Activated CD4-positive, alpha-beta T cell treated with anti-CD3 and anti-CD28 coated beads for 24 hours (primary cell): ENCODE data around the gene MCCC1.
"Not testable (repeated sequence)": the region's sequence is repeated elsewhere in the genome, so short reads cannot be mapped to it uniquely, and the experiment has no call there.

ENCODE experiments used
- DNase-seq, 2 donors: peaks; one replicate each; pipeline ENCODE4 v3.0.0-alpha.2; 2020; ENCODE audit warnings: low read depth in 2 of 2

The MCCC1 gene

GRCh38 chr3:183103950-183104349 is 4.7 kb upstream of the MCCC1 start:
- DNase-seq = not testable (repeated sequence)

DNA sequence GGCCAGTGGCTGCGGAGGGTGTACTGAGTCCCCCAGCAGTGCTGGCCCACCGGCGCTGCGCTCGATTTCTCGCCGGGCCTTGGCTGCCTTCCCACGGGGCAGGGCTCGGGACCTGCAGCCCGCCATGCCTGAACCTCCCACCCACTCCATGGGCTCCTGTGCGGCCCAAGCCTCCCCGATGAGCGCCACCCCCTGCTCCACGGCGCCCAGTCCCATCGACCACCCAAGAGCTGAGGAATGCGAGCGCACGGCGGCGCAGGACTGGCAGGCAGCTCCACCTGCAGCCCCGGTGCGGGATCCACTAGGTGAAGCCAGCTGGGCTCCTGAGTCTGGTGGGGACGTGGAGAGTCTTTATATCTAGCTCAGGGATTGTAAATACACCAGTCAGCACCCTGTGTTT is 1.7 kb upstream of the MCCC1 start:
- DNase-seq = not testable (repeated sequence)

DNA sequence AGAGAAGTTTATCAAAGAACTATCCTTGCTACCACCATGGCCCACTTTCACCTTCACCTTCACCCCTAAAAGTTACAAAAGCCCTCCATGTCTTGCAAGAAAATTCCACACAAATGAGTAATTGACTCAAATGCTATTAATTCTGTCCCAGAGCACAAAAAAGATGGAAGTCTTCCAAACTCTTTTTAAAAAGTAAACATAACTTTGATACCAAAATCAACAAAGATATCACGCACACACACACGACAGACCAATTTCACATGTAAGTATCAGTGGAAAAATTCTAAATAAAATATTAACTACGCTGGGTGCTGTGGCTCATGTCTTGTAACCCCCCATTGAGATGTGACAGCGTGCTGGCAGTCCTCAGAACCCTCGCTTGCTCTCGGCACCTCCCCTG is 1.1 kb upstream of the MCCC1 start:
- no peak for DNase-seq

DNA sequence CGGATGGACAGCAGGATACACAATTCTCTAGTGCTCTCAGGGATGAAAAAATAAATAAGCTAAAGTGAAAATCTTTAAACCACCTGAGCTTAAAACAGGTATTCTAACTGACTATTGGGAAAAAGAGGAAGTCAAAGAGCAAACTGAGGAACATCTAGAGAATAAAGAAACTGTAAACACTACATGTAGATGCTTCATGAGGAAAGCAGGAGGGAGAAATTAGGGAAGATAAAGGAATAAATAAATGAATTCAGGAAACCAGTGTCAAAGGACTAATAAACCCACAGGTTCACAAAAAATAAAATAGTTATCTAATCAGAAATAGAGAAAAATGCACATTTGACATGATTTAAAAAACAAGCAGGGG is 525 bp upstream of the MCCC1 start:
- DNase-seq = no peak

DNA sequence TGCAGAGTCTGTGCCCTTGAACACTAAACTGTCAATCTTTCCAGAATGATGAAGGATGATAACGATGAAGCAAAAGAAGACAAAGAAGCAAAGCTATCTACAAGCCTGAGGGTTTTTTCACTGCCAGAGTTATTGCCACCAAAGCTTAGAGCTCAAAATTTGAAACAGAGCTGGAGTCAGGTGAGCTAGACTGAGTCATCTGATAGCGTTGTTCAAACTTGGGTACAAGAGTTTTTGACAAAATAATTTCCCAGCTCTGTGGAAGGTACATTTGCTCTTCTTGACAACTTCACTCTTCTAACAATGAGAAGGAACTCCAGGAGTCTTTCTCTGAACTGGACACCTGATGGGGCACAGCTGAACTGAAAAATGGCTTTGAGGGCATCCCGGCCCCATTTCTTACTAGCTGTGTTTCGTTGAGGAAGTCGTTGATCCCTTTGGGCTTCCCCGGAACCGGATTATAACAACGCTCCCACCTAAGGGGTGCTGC is 715 bp downstream of the MCCC1 start:
- DNase-seq = no peak

DNA sequence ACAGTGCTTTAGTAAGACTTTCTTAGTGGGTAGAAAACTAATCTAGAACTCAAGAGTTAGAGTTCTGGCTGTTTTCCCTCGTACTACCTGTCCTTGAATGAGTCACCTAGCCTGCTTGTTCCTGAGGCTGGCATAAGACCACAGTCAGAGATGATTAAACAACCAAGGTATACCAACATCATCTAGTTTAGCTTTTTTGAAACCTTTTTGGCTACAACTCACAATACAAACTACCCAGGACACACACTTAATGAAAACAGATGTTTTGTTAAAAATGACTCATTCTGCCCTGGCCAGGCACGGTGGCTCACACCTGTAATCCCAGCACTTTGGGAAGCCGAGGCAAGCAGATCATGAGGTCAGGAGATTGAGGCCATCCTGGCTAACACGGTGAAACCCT is 4.6 kb downstream of the MCCC1 start:
- DNase-seq = no peak

DNA sequence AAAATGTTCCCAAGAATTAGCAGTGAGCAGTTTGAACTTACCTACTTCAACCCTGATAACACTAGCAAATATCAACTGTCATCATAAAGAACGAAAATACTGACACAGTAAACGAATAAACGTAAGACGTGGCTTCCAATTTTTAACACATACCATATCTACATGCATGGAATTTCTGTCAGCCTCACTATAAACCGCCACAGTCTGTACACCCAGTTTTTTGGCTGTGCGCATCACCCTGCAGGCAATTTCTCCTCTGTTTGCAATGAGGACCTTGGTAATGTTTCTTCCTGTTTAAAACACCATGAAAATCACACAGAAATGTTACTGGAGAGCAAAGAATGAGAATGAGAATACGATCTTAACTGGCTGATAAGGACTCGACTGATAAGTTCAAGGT is 7.0 kb downstream of the MCCC1 start:
- no peak for DNase-seq

- DNase-seq = no peak
Measured at GRCh38 chr3:183087184-183087583, 12.1 kb downstream of the MCCC1 start.

GRCh38 chr3:183085634-183086390 is 13.5 kb downstream of the MCCC1 start:
- DNase-seq = no peak

GRCh38 chr3:183082355-183082915 is 16.9 kb downstream of the MCCC1 start:
- DNase-seq = no peak

- no peak for DNase-seq
Measured at GRCh38 chr3:183081459-183082183, 17.7 kb downstream of the MCCC1 start.

GRCh38 chr3:183080628-183081027 is 18.7 kb downstream of the MCCC1 start:
- no peak for DNase-seq

DNA sequence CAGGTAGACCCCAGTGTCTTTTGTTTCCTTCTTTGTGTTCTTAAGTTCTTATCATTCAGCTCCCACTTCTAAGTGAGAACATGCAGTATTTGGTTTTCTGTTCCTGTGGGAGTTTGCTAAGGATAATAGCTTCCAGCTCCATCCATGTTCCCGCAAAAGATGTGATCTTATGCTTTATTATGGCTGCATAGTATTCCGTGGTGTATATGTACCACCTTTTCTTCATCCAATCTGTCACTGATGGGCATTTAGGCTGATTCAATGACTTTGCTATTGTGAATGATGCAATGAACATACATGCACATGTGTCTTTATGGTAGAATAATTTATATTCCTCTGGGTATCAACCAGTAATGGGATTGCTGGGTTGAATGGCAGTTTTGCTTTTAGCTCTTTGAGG is 24.4 kb downstream of the MCCC1 start:
- no peak for DNase-seq

- DNase-seq = no peak
Measured at GRCh38 chr3:183074261-183074660, 25.0 kb downstream of the MCCC1 start.

- DNase-seq = no peak
Measured at GRCh38 chr3:183073839-183074238, 25.5 kb downstream of the MCCC1 start.

GRCh38 chr3:183070892-183071291 is 28.4 kb downstream of the MCCC1 start:
- no peak for DNase-seq

DNA sequence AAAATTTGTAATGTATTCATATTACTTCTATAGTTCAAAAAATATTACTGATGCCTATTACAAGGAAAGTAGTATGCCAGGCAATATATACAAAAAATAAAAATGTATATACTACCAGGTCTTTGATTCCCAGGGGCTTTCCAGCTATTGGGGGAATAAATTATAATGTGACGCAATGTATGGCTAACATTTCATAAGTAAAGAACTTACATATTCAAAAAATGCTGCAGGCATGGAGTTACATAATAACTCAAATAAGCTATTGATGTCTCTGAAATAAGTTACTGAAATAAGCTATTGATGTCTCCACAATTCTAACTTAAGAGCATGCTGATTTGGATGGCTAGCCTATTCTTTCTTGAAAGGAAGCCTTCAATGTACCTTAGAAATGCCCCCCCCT is 30.2 kb downstream of the MCCC1 start:
- no peak for DNase-seq

DNA sequence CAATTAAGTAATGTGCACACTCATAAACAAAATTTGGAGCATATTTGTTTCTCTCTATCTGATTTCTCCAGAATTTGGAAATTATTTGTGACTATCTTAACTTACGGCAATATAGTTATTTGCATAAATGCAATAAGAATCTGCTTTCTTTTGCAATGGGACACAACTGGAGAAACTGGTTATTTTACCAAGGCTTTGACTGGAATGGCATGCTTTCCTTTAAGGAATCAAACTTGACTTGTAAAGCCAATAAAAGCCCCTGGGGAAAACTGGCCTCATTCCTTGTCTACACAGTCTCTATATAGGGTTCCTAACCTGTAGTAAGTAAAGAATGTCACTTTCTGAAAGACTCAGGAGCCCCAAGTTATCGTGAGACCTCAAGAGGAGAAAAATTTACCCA is 32.4 kb downstream of the MCCC1 start:
- DNase-seq = not testable (repeated sequence)

- no peak for DNase-seq
Measured at GRCh38 chr3:183064475-183064874, 34.8 kb downstream of the MCCC1 start.

DNA sequence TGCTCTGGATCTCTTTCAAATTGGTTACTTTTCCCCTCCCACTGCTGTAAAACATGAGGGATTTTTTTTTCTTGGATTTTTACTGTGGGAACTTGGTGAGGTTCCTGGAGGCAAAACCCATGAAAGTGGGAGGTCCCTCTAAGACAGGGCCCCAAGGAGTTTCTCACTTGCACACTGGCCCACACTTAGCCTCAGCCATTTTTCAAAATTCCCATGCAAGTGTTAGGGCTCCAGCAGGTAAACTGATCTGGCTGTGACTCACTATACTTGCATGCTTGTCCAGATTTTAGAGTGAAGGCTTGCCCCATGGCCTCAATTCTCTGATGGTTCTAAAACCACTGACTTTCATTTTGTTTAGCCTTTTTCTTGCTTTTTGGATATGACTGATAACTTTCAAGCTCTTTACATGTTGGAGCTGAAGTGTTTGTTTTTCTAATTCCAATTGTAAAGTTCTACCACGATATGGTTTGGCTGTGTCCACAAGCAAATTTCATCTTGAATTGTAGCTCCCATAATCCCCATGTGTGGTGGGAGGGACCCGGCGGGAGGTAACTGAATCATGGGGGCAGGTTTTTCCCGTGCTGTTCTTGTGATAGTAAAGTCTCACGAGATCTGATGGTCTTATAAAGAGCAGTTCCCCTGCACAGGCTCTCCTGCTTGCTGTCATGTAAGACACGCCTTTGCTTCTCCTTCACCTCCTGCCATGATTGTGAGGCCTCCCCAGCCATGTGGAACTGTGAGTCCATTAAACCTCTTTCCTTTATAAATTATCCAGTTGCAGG is 37.7 kb downstream of the MCCC1 start:
- no peak for DNase-seq

GRCh38 chr3:183058351-183058750 is 40.9 kb downstream of the MCCC1 start:
- no peak for DNase-seq

GRCh38 chr3:183050706-183051105 is 48.6 kb downstream of the MCCC1 start:
- no peak for DNase-seq
